Smooth muscle cell (in vitro differentiated cells): Measurements from ENCODE around the gene OR10G3. TPM values are rescaled to one million over a fixed set of nuclear protein-coding genes. Genes with fewer than 3 reads are reported as not detected.

Experiments
- DNase-seq: peaks from one replicate; lab custom pipeline; 2025; ENCODE audit not compliant: unreplicated experiment; lab: John Stamatoyannopoulos, UW
- H2AFZ ChIP-seq: fragments of 200-600 bp; sonication (generic); 2 replicates; pipeline ENCODE4 v1.6.0; 2016; ENCODE audit warnings: antibody characterized with exemption, low read depth, mild to moderate bottlenecking
- H3F3A ChIP-seq: fragments of 200-600 bp; sonication (generic); 2 replicates; pipeline ENCODE4 v1.6.0; 2017; ENCODE audit warnings: antibody characterized with exemption, low read depth
- H3K27ac ChIP-seq: fragments of 200-600 bp; sonication (generic); 2 replicates; pipeline ENCODE4 v1.5.1; 2016; ENCODE audit warnings: low read depth, mild to moderate bottlenecking
- H3K27me3 ChIP-seq: fragments of 200-600 bp; sonication (generic); 2 replicates; pipeline ENCODE4 v1.6.1; 2016; ENCODE audit warnings: low read depth, mild to moderate bottlenecking
- H3K36me3 ChIP-seq: fragments of 200-600 bp; sonication (generic); 2 replicates; pipeline ENCODE4 v1.5.1; 2016; ENCODE audit warnings: low read depth
- H3K4me1 ChIP-seq: fragments of 200-600 bp; sonication (generic); 2 replicates; pipeline ENCODE4 v1.5.1; 2016; ENCODE audit warnings: low read depth
- H3K4me2 ChIP-seq: fragments of 200-600 bp; sonication (generic); 2 replicates; pipeline ENCODE4 v1.6.0; 2016; ENCODE audit warnings: mild to moderate bottlenecking
- H3K4me3 ChIP-seq: fragments of 200-600 bp; sonication (generic); 2 replicates; pipeline ENCODE4 v1.5.1; 2016; ENCODE audit warnings: mild to moderate bottlenecking
- H3K79me2 ChIP-seq: fragments of 200-600 bp; sonication (generic); 2 replicates; pipeline ENCODE4 v1.6.0; 2016; ENCODE audit warnings: low read depth, mild to moderate bottlenecking
- H3K9ac ChIP-seq: fragments of 200-600 bp; sonication (generic); 2 replicates; pipeline ENCODE4 v1.6.0; 2016; ENCODE audit warnings: low read depth
- H3K9me3 ChIP-seq: fragments of 200-600 bp; sonication (generic); replicated peaks from 2 replicates; pipeline ENCODE4 v1.5.1; 2016; ENCODE audit warnings: low read depth
- H4K20me1 ChIP-seq: fragments of 200-600 bp; sonication (generic); 2 replicates; pipeline ENCODE4 v1.6.0; 2016; ENCODE audit warnings: low read depth
- WGBS: methylation state at CpG from one replicate; pipeline ENCODE4 v1.1.7; 2016; ENCODE audit warnings: low lambda C conversion rate; 5-methylcytosine and 5-hydroxymethylcytosine counted together
- polyA plus RNA-seq: library from polyadenylated mRNA; unstranded; fragments of >200 nt; fragmentation: Nextera tagmentation; extraction: Ambion mirVana; gene quantifications from 2 replicates; pipeline ENCODE4 v1.2.1, GENCODE V29; 2016
- total RNA-seq: library from RNA; depleted of rRNA; stranded (reverse); fragments of >200 nt; gene quantifications from 2 replicates; pipeline ENCODE4 v1.2.3, GENCODE V29; 2014
- TF ChIP-seq, protein P1 (sequence below): fragments of 200-600 bp; sonication (generic); IDR thresholded peaks from 2 replicates; pipeline ENCODE4 v1.5.1; 2017; ENCODE audit warnings: borderline replicate concordance, mild to moderate bottlenecking, antibody characterized with exemption; ENCODE audit not compliant: insufficient read depth, poor library complexity, severe bottlenecking

The OR10G3 gene
- total and polyA plus RNA-seq, 2 experiments from 2014 or later: not detected

DNA sequence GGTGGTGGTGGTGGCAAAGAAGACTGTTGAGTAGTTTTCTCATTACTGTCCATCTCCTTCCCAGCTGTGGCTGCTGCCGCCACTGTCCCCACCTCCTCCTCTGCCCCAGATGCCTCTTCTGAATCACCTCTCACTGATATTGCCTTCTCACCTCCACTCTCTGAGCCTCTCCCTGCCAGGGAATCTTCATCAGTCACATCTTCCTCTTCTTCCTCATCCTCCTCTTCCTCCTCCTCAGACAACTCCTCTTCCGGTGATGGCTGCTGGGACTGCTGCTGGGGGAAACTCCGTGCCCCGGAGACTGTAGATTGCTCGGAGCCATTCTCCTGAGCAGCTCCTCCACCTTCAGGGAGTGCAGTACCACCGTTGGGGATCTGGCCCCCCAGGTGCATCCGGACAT lies 56.7 kb downstream of the OR10G3 start:
- Histone ChIP-seq H4K20me1 (no peaks in the 10 kb centered on the region), H2AFZ (no peak overlapping the region), H3K9me3 (no peaks in the 10 kb centered on the region), H3K27me3 (no peaks in the 10 kb centered on the region), H3F3A (no peaks in the 10 kb centered on the region), H3K79me2 (no peaks in the 10 kb centered on the region), H3K4me2 (no peak overlapping the region), H3K4me1 (peaks cover 29% of the 10 kb centered on the region), H3K36me3 (no peaks in the 10 kb centered on the region), H3K4me3 (no peak overlapping the region), H3K9ac (no peak overlapping the region), H3K27ac (no peak overlapping the region)
- 88% methylated on average over 7 of the region's 7 CpGs for WGBS
- no peak for DNase-seq
- TF ChIP-seq, protein P1, sequence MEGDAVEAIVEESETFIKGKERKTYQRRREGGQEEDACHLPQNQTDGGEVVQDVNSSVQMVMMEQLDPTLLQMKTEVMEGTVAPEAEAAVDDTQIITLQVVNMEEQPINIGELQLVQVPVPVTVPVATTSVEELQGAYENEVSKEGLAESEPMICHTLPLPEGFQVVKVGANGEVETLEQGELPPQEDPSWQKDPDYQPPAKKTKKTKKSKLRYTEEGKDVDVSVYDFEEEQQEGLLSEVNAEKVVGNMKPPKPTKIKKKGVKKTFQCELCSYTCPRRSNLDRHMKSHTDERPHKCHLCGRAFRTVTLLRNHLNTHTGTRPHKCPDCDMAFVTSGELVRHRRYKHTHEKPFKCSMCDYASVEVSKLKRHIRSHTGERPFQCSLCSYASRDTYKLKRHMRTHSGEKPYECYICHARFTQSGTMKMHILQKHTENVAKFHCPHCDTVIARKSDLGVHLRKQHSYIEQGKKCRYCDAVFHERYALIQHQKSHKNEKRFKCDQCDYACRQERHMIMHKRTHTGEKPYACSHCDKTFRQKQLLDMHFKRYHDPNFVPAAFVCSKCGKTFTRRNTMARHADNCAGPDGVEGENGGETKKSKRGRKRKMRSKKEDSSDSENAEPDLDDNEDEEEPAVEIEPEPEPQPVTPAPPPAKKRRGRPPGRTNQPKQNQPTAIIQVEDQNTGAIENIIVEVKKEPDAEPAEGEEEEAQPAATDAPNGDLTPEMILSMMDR: no peak

DNA sequence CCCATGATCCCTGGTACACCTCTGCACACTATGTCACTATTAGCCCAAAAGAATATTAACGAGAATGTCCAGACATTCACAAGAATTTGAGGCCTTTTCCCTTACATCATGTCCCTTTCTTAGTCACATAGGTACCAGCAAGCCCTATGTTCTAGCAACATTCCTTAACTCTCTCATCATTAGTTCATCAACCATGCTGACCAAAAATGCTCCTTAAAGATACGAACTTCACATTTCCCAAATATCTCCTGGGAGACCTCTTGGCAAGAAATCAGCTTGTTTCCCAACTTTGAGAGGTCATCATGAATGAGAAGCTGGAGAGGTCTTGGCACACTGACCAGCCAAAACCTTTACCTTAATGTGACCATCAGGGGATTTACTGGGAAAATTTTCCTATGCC lies 58.4 kb downstream of the OR10G3 start:
- Histone ChIP-seq H3K4me2 (no peak overlapping the region), H3K4me3 (no peak overlapping the region), H2AFZ (no peak overlapping the region), H3K27ac (no peak overlapping the region), H3K9me3 (no peaks in the 10 kb centered on the region), H3K27me3 (no peaks in the 10 kb centered on the region), H3K79me2 (no peaks in the 10 kb centered on the region), H3K9ac (no peak overlapping the region), H3K36me3 (no peaks in the 10 kb centered on the region), H4K20me1 (no peaks in the 10 kb centered on the region), H3K4me1 (peaks cover 17% of the 10 kb centered on the region), H3F3A (no peaks in the 10 kb centered on the region)
- 92% methylated on average over 2 of the region's 2 CpGs for WGBS
- TF ChIP-seq, protein P1: no peak
- DNase-seq: no peak

DNA sequence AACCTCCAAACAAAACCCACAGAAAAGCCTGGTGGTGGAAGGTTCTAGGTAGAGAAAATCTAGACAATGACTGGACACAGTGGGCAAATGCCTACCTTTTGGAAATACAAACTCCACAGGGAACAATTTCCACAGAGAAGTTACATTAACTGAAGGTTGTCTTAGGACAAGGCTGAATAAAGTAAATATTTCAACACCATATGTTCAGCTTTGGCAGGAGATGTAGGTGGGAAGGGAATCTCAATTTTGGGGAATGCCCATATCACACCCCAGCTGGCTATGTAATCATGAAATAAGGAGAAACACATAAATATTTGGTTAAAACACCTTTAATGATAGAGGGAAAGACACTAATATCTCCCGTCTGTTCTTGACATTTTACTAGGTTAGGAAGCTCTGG lies 59.1 kb downstream of the OR10G3 start:
- no peak for DNase-seq
- no peak overlapping the region for H3K9ac ChIP-seq
- peaks cover 16% of the 10 kb centered on the region for H3K4me1 ChIP-seq
- H3K27me3 ChIP-seq: no peaks in the 10 kb centered on the region
- no peak overlapping the region for H2AFZ ChIP-seq
- 95% methylated on average over 1 of the region's 1 CpG for WGBS
- no peak overlapping the region for H3K4me2 ChIP-seq
- H3K9me3 ChIP-seq: no peaks in the 10 kb centered on the region
- H3K79me2 ChIP-seq: no peaks in the 10 kb centered on the region
- TF ChIP-seq, protein P1: no peak
- H3F3A ChIP-seq: no peaks in the 10 kb centered on the region
- no peak overlapping the region for H3K27ac ChIP-seq
- H3K4me3 ChIP-seq: no peak overlapping the region
- H4K20me1 ChIP-seq: no peaks in the 10 kb centered on the region
- no peaks in the 10 kb centered on the region for H3K36me3 ChIP-seq

DNA sequence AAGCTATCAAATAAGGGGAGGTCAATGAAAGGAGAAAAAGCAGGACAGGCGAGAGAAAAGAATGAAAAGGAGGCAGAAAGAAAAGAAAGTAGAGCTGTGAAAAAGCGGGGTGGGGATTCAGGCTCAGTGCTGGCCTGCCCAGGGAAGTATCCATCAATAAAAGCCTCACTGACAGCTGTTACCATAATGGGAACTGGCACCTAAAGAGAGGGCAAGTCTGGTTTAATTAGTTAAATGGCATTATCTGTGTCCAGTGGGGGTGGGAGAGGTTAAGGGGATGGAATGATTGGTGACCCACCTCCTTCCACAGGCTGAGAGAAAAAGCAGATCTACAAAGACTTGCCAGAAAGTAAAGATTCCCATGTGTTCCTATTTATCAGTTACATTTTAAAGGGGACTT lies 61.2 kb downstream of the OR10G3 start:
- TF ChIP-seq, protein P1: no peak
- no peak overlapping the region for H2AFZ ChIP-seq
- no peak overlapping the region for H3K4me3 ChIP-seq
- no peak overlapping the region for H3K4me2 ChIP-seq
- WGBS: 84% methylated on average over 2 of the region's 2 CpGs
- H3K4me1 ChIP-seq: peaks cover 16% of the 10 kb centered on the region
- no peaks in the 10 kb centered on the region for H3K9me3 ChIP-seq
- H3K27me3 ChIP-seq: no peaks in the 10 kb centered on the region
- DNase-seq: no peak
- H3K9ac ChIP-seq: no peak overlapping the region
- no peaks in the 10 kb centered on the region for H3K36me3 ChIP-seq
- no peaks in the 10 kb centered on the region for H3F3A ChIP-seq
- H3K79me2 ChIP-seq: no peaks in the 10 kb centered on the region
- H3K27ac ChIP-seq: no peak overlapping the region
- no peaks in the 10 kb centered on the region for H4K20me1 ChIP-seq
